Loucy (cell line): ENCODE results near the gene LGALS9C.
"Not testable (repeated sequence)": the region's sequence is repeated elsewhere in the genome, so short reads cannot be mapped to it uniquely, and the experiment has no call there.

Experiments
- CTCF ChIP-seq: fragments of 200-600 bp; sonication (generic); conservative IDR thresholded peaks from 2 replicates; pipeline ENCODE4 v1.5.1; 2014; ENCODE audit warnings: mild to moderate bottlenecking, antibody characterized with exemption, low read length
- EZH2phosphoT487 ChIP-seq: fragments of 200-600 bp; IDR thresholded peaks from 2 replicates; pipeline ENCODE4 v1.6.1; 2018; ENCODE audit warnings: antibody characterized with exemption, mild to moderate bottlenecking, moderate library complexity, borderline replicate concordance

DNA sequence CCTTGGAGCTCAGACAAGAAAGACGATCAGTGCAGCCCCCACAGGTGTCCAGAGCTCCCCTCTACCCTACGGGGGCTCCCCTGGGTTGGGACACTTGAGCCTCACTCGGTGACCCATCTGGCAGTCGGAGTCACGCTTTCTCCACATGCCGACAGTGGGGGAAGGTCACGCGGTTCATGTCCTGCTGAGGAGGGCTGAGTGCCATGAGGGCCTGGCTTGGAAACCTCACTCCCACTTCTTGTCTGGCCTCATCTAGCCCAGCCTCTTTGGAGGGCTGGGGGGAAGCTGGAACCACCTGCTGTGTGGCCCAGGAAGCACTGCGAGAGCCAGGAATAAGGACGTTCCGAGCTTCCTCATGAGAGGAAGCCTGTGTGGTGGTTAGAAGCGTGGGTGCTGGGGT lies 1.8 kb downstream of the LGALS9C start:
- TF ChIP-seq CTCF, EZH2phosphoT487: not testable (repeated sequence)
